ACC112 (cell line): ENCODE measurements around the gene PA2G4.
A peak's percentile ranks its signal among the peaks of the same experiment; 100 is the strongest.

Source experiments
- H2AFZ ChIP-seq: fragments of 200-600 bp; sonication (generic); one replicate; pipeline ENCODE4 v1.6.0; 2017; ENCODE audit warnings: antibody characterized with exemption, low read length; ENCODE audit not compliant: unreplicated experiment
- H3K27ac ChIP-seq: fragments of 200-600 bp; sonication (generic); 2 replicates; pipeline ENCODE4 v1.5.1; 2014; ENCODE audit warnings: low read depth, mild to moderate bottlenecking, antibody characterized with exemption, low read length, moderate library complexity
- H3K27me3 ChIP-seq: fragments of 200-600 bp; sonication (generic); 2 replicates; pipeline ENCODE4 v1.6.1; 2014; ENCODE audit warnings: mild to moderate bottlenecking, antibody characterized with exemption, low read length, moderate library complexity, mixed read lengths; ENCODE audit not compliant: insufficient read depth
- H3K36me3 ChIP-seq: fragments of 200-600 bp; sonication (generic); 2 replicates; pipeline ENCODE4 v1.6.1; 2016; ENCODE audit warnings: mild to moderate bottlenecking, antibody characterized with exemption, low read length, moderate library complexity, mixed read lengths; ENCODE audit not compliant: insufficient read depth
- H3K4me1 ChIP-seq: fragments of 200-600 bp; sonication (generic); one replicate; pipeline ENCODE4 v1.6.1; 2016; ENCODE audit warnings: low read length, mixed read lengths; ENCODE audit not compliant: insufficient read depth, unreplicated experiment, control insufficient read depth
- H3K4me3 ChIP-seq: fragments of 200-600 bp; sonication (generic); 2 replicates; pipeline ENCODE4 v1.5.1; 2014; ENCODE audit warnings: mild to moderate bottlenecking, low read depth, low read length
- H3K79me2 ChIP-seq: fragments of 200-600 bp; sonication (generic); one replicate; pipeline ENCODE4 v1.6.0; 2016; ENCODE audit warnings: low read length; ENCODE audit not compliant: control insufficient read depth, unreplicated experiment, insufficient read depth

Gene PA2G4

DNA sequence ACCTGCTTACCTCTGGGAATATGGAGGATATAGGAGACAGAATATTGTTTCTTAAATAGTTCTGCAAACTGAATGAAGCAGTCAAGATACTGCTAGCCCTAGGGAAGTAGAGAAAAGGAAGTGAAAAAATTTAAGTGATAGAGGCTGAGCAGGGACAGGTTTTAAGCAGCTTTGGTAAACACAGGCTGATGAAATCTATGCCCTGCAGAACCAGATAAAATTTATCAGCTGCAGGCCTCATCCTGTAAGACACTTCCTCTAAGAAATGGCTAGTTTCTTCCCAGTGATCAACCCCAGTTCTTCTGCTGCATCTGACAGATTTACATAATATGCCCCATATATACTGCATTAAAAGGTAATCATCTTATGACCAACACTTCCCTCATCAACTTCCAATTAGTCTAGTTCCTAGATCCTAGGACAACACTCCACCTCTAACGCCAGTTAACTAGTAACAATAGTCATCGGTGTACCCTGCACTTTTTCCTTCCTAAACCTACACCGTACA is 22.4 kb downstream of the PA2G4 start:
- peak overlapping the region; percentile 43 for H3K27ac ChIP-seq
- H3K4me1 ChIP-seq = peaks cover 16% of the 10 kb centered on the region

DNA sequence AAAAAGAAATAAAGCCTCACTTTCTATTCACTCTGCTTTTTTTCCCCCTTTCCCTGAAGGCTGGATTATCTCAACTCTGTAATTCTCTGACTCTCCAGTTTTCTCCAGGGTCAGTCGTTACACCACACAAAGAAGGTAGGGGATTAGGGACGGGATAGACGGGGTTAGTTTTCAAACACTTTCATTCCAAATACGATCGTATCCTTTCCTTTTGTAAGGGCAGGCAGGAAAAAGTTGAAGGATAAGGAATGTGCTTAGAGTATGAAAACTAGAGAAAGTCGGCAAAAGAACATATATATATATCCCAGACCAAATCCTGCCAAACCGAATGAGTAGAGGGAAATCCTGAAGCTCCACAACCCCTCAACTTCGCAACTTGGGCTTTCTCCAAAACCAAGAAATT is 23.1 kb downstream of the PA2G4 start:
- peaks cover 16% of the 10 kb centered on the region for H3K4me1 ChIP-seq
- H2AFZ ChIP-seq = peak overlapping the region; percentile 19
- peaks cover 14% of the 10 kb centered on the region; the same call in 1 of the 2 replicates for H3K36me3 ChIP-seq
- no peaks in the 10 kb centered on the region for H3K27me3 ChIP-seq
- H3K4me3 ChIP-seq = peak overlapping the region; percentile 86
- peaks cover 6% of the 10 kb centered on the region for H3K79me2 ChIP-seq
- H3K27ac ChIP-seq = peak overlapping the region; percentile 43

More for the DNA sequence above, 22.4 kb downstream of the PA2G4 start:
- Histone ChIP-seq H3K27me3 (no peaks in the 10 kb centered on the region), H2AFZ (no peak overlapping the region), H3K4me3 (peak overlapping the region; percentile 86), H3K79me2 (peaks cover 6% of the 10 kb centered on the region), H3K36me3 (peaks cover 10% of the 10 kb centered on the region; the same call in 1 of the 2 replicates)

GRCh38 chr12:56127888-56128669 is 23.7 kb downstream of the PA2G4 start, which contains the start of gene ESYT1:
Gene ESYT1 (plus strand): TSS chr12:56128267. CDS start chr12:56128320, 53 bp downstream.
- H2AFZ ChIP-seq = peak within 1 kb of the TSS; percentile 37
- peak within 1 kb of the TSS; percentile 43 for H3K27ac ChIP-seq
- H3K4me1 ChIP-seq = peaks cover 16% of the 10 kb centered on the region
- H3K27me3 ChIP-seq = no peaks in the 10 kb centered on the region
- peaks cover 6% of the 10 kb centered on the region for H3K79me2 ChIP-seq
- peaks cover 14% of the 10 kb centered on the region; the same call in 1 of the 2 replicates for H3K36me3 ChIP-seq
- peak within 1 kb of the TSS; percentile 86 for H3K4me3 ChIP-seq

DNA sequence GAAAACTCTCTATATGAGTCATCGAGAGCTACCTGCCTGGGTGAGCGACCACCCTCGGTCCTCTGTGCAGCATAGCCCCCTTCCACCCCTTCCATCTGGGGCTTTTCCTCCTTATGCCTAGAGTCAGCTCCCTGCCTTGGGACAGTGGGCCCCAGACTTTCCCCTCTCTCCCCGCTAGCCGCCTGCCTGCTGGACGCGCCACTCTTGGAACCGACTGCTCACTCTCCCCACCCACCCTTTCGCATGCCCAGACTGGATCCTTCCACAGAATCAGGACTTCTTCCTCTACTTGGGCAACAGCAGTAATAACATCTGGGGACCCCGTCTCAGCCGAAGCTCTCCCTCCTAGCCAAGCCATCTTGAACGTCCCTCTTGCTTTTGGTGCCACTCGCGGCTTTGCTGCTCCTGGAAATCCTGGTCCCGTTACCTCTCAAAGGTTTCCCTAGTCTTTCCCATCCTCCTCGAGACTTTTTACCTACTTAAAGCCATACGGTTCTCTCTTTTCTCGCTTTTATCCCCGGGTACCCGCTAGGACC is 24.4 kb downstream of the PA2G4 start:
- H3K27ac ChIP-seq = no peak overlapping the region
- H3K36me3 ChIP-seq = peaks cover 20% of the 10 kb centered on the region; the same call in 1 of the 2 replicates
- H3K27me3 ChIP-seq = no peaks in the 10 kb centered on the region
- peak overlapping the region; percentile 37 for H2AFZ ChIP-seq
- peaks cover 6% of the 10 kb centered on the region for H3K79me2 ChIP-seq
- peaks cover 16% of the 10 kb centered on the region for H3K4me1 ChIP-seq
- peak overlapping the region; percentile 86 for H3K4me3 ChIP-seq

- H2AFZ ChIP-seq = peak overlapping the region; percentile 37
- no peak overlapping the region for H3K27ac ChIP-seq
- H3K4me3 ChIP-seq = peak overlapping the region; percentile 86
- H3K79me2 ChIP-seq = peaks cover 6% of the 10 kb centered on the region
- H3K4me1 ChIP-seq = peaks cover 16% of the 10 kb centered on the region
- H3K36me3 ChIP-seq = peaks cover 25% of the 10 kb centered on the region; the same call in 1 of the 2 replicates
- no peaks in the 10 kb centered on the region for H3K27me3 ChIP-seq
Measured at GRCh38 chr12:56129206-56129941, 25.0 kb downstream of the PA2G4 start.

DNA sequence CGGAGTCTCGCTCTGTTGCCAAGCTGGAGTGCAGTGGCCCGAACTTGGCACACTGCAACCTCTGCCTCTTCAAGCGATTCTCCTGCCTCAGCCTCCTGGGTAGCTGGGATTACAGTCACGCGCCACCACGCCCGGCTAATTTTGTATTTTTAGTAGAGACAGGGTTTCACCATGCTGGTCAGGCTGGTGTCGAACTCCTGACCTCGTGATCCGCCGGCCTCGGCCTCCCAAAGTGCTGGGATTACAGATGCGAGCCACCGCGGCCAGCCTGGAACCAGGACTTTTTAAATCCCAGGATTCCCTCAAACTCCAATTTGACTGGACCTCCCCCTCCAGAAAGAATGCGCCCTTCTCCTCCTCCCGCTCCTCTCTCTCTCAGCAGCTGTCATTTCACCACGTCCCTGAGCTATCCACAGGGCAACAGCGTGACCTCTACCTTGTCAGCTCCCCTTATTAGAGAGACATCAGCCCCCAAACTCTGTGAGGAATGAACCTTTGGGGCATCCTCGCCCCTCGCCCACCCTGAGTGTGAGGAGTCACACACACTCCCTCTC is 25.7 kb downstream of the PA2G4 start:
- Histone ChIP-seq H3K4me3 (peak overlapping the region; percentile 86), H3K36me3 (peaks cover 25% of the 10 kb centered on the region; the same call in 1 of the 2 replicates), H3K79me2 (peaks cover 6% of the 10 kb centered on the region), H3K27me3 (no peaks in the 10 kb centered on the region), H2AFZ (no peak overlapping the region), H3K4me1 (peaks cover 16% of the 10 kb centered on the region), H3K27ac (no peak overlapping the region)

DNA sequence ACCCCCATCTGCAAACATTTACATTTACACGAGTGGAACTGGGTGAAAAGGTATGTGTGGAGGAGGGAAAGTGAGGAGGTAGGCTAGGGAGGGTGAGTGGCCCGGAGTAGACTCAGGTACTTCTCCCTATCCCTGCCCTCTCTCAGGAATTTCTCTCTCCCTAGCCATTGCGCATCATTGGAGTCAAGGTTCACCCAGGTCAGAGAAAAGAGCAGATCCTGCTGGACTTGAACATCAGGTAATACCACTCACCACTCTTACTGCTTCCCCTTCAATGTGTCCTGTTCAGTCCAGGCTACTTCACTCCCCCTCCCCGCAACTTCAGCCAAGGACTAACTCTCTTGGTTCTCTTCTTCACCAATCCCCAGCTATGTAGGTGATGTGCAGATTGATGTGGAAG is 26.5 kb downstream of the PA2G4 start:
- no peak overlapping the region for H3K27ac ChIP-seq
- peaks cover 6% of the 10 kb centered on the region for H3K79me2 ChIP-seq
- no peak overlapping the region for H2AFZ ChIP-seq
- peaks cover 25% of the 10 kb centered on the region; the same call in 1 of the 2 replicates for H3K36me3 ChIP-seq
- H3K4me3 ChIP-seq = no peak overlapping the region
- peaks cover 15% of the 10 kb centered on the region for H3K4me1 ChIP-seq
- no peaks in the 10 kb centered on the region for H3K27me3 ChIP-seq

GRCh38 chr12:56134897-56135296 is 30.5 kb downstream of the PA2G4 start:
- H2AFZ ChIP-seq = no peak overlapping the region
- H3K79me2 ChIP-seq = no peaks in the 10 kb centered on the region
- no peaks in the 10 kb centered on the region for H3K27me3 ChIP-seq
- no peaks in the 10 kb centered on the region for H3K4me1 ChIP-seq
- peaks cover 46% of the 10 kb centered on the region; the same call in 1 of the 2 replicates for H3K36me3 ChIP-seq
- no peak overlapping the region for H3K27ac ChIP-seq
- no peak overlapping the region for H3K4me3 ChIP-seq

- no peaks in the 10 kb centered on the region for H3K79me2 ChIP-seq
- no peak overlapping the region for H2AFZ ChIP-seq
- H3K27me3 ChIP-seq = no peaks in the 10 kb centered on the region
- H3K36me3 ChIP-seq = peaks cover 37% of the 10 kb centered on the region
- H3K27ac ChIP-seq = no peak overlapping the region
- no peak overlapping the region for H3K4me3 ChIP-seq
- no peaks in the 10 kb centered on the region for H3K4me1 ChIP-seq
Measured at GRCh38 chr12:56137853-56138571, 33.7 kb downstream of the PA2G4 start.
